ENCODE results near the gene TNFRSF13B. TPM values are rescaled to one million over a fixed set of nuclear protein-coding genes. Genes with fewer than 3 reads are reported as not detected.

TNFRSF13B gene
- not detected in 2 replicates for total RNA-seq

GRCh38 chr17:16971458-16972338, at the start of gene TNFRSF13B:
TSS of gene TNFRSF13B (minus strand) at chr17:16972118. CDS start at chr17:16972075, 43 bp downstream.

Other genes starting within 250 kb of the TNFRSF13B start
- gene MPRIP, start 70.3 kb upstream of the TNFRSF13B start, total RNA-seq: 84.8 and 91.2 TPM in 2 replicates
- 1.3 and 1.4 TPM in 2 replicates for gene PLD6, start 234.2 kb upstream of the TNFRSF13B start, total RNA-seq

All from epithelial cell of alveolus of lung (primary cell).